VCaP (cell line): ENCODE measurements around the gene ADAMTS12.

Experiments
- H3K27ac ChIP-seq: fragments of 450-650 bp; 2 replicates; pipeline ENCODE4 v1.5.1; 2017
- TF ChIP-seq, protein P1 (sequence below): fragments of 450-650 bp; conservative IDR thresholded peaks from 2 replicates; pipeline ENCODE4 v1.5.1; 2017; ENCODE audit warnings: mild to moderate bottlenecking, moderate library complexity

The ADAMTS12 gene

GRCh38 chr5:33537240-33537639 lies 354.6 kb downstream of the ADAMTS12 start:
- TF ChIP-seq, protein P1, sequence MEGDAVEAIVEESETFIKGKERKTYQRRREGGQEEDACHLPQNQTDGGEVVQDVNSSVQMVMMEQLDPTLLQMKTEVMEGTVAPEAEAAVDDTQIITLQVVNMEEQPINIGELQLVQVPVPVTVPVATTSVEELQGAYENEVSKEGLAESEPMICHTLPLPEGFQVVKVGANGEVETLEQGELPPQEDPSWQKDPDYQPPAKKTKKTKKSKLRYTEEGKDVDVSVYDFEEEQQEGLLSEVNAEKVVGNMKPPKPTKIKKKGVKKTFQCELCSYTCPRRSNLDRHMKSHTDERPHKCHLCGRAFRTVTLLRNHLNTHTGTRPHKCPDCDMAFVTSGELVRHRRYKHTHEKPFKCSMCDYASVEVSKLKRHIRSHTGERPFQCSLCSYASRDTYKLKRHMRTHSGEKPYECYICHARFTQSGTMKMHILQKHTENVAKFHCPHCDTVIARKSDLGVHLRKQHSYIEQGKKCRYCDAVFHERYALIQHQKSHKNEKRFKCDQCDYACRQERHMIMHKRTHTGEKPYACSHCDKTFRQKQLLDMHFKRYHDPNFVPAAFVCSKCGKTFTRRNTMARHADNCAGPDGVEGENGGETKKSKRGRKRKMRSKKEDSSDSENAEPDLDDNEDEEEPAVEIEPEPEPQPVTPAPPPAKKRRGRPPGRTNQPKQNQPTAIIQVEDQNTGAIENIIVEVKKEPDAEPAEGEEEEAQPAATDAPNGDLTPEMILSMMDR, result no peak
- no peak overlapping the region for H3K27ac ChIP-seq

- no peak overlapping the region for H3K27ac ChIP-seq
- TF ChIP-seq, protein P1, result no peak
Measured at GRCh38 chr5:33536802-33537201, 355.0 kb downstream of the ADAMTS12 start.

DNA sequence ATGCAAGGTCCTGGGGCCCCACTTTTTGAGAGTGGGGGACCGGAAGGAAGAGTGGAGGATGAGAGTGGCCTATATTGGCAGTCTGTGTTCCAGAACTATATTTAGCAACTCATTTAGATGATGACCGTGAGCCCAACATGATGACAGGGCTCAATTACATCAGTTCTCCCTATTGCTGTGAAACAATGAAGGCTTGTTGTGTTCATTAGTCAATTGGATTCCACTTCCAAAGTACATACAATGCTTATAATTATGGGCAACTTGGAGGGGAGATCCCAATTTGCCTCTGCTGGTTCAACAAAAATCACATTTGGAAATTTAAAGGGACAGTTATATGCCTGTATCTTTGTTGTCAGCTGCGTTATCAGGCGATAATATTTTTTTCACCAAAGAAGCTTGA lies 360.0 kb downstream of the ADAMTS12 start:
- no peak overlapping the region for H3K27ac ChIP-seq
- TF ChIP-seq, protein P1, result no peak

DNA sequence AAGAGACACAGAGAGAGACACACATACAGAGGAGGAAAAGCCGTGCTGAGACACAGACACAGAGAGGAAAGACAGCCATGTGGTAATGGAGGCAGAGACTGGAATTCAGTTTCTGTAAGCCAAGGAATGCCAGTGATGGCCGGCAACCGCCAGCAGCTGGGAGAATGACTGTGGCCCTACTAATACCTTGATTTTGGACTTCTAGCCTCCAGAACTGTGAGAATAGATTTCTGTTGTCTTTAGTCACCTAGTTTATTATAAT lies 360.8 kb downstream of the ADAMTS12 start:
- H3K27ac ChIP-seq, result no peak overlapping the region
- TF ChIP-seq, protein P1, result no peak

DNA sequence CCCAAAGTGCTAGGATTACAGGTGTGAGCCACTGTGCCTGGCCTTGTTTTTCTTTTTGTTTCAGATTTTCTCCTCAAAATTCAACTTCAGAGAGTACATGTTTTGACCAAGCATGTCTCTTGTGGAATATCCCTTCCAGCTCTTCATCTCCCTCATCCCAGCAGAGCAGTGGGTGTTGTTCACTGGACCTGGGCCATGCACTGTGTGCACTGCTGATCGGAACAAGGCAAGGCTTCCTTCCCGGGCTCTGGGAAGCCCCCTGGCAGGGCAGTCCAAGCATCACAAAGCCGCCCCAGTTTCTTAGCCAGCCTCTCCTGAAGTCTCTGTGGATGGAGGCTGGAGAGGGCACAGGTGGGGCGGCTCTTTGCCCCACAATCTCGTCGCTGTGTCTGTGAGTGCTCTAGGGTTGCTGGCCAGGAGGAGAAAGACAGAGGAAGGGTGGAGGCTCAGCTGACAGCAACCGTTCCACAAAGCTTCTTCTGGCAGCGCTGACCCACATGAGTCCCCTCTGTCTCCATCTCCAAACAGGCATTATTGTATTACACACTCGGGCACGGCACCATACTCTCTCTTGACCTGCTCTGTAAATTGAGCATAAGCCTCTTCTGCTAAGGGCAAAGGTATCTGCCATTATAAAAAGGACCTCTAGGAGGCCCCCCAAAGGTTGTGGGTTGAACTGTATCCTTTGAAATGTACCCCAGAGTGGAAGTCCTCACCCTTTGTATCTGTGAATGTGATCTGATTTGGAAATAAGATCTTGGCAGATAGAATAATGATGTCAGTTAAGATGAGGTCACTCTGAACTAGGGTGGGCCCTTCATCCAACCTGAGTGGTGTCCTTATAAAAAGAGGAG lies 361.4 kb downstream of the ADAMTS12 start:
- TF ChIP-seq, protein P1, result no peak
- no peak overlapping the region for H3K27ac ChIP-seq

GRCh38 chr5:33527696-33528095 lies 364.1 kb downstream of the ADAMTS12 start:
- TF ChIP-seq, protein P1, result no peak
- H3K27ac ChIP-seq, result no peak overlapping the region

DNA sequence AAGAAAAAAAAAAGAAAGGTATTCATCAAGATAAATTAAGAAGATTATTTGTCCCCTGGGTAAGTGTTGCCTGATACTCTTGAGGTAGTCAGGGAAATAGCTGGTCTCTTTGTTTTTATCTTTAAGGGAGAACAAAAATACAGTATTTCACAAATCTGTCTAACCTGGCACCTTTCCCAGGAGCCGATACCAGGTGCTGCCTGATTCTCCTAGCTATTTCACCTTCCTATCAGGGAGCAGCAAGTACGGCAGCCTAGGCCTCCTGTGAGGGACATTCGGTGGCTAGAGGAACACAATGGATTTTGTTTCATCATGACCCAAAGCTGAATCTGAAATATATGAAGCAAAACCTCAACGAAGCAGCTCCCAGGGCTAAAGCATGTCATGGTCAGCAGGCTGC lies 365.0 kb downstream of the ADAMTS12 start:
- H3K27ac ChIP-seq, result no peak overlapping the region
- TF ChIP-seq, protein P1, result no peak
